ENCODE measurements around the gene ELMO3.

Gene ELMO3

DNA sequence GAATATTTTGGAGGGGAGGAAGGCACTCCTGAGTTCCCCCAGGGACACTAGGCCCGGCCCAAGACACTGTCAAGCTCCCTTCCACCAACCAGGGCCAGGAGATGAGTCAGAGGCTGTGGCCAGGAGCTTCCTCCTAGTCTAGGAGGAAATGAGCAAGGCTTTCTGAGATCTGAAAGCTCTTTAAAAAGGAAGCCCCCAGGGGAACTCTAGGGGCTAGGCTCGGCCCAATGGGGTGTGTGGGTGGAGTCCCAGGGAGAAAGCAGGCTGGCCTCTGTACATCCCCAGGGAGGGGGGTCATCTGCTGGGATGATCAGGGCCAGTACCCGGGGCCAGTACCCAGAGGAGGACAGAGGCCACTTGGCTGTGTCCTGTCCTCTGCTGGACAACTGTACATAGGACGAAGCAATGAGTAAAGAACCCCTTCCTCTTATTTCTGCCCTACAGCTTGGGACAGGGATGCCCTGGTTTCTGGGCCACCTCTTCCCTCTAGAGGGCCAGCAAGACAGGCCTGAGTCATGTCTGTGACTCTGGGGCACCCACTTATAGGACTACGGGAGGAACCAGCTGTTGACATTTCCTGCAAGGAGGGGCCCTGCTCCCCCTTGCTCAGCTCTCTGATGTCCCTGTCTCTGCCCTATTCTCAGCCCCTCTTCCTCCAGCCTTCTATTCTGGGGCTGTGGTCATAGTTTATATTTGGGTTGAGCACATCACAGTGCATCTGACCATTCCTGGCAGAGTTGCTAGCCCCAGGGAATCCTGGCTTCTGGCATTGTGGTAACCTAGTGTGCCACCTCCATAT is 45.7 kb downstream of the ELMO3 start:
- no peak for FAIRE-seq

- FAIRE-seq: no peak
These were observed 46.3 kb downstream of the ELMO3 start for GRCh38 chr16:67245186-67245585.

GRCh38 chr16:67245674-67246080 is 46.7 kb downstream of the ELMO3 start:
- FAIRE-seq: no peak

GRCh38 chr16:67246081-67246755 is 47.3 kb downstream of the ELMO3 start:
- no peak for FAIRE-seq

DNA sequence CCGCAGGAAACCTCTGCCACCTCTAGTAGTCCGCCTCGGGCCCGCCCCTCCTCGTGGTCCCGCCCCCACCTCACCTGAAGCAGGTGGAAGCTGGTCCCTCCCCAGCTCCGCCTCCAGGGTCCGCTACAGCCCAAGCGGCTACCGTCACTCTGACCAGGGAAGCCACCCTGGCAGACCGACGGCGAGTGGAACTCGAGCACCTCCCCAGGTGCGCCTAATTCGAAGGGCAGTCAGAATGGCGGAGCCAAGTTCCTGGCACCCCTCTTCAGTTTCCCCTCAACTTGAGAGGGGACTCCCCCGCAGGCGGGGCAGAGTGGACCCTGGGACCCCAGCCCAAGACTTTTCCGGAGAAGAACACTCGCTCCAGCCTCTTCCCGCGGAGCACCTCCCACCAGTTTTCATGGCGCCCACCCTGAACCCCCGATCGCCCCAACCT is 47.8 kb downstream of the ELMO3 start:
- no peak for FAIRE-seq

DNA sequence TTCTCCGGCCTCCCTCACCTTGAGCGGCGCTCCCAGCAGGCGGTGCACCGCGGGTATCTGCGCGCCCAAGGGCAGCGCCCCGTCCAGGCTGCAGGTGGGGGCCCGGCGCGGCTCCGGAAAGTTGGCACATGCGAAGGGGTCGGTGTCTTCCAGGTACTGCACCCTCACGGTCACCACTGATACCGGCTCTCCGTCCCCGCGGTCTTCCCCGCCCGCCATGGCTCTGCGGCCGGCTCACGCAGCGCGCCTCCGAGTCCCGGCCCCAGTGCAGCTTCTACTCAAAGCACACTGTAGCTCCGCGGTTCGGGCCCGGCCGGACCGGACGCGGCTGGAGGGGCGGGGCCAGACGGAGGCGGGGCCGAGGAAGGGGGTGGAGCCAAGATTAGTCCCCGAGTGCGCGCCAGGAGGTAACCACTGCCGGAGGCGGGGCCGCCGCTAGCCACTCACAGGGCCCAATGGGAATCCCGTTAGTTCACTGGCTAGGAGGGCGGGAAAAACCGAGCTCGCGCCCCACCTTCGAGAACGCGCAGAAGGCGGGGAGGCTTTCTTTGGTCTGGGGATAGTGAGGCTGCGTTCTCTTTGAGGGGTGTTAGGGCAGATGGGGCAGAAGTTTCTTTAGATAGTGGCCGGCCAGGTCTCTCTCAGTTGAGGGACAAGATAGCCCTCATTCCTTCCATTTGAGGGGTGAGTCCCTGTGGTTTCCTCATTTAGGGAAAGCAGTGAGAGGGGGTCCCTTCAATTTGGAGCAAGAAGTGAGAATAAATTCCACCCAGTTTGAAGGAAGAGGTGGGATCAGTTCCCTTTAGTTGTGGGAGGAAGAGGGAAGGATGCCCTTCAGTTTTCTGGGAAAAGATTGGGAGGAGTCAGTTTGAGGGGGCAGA is 48.5 kb downstream of the ELMO3 start, which contains the start of gene FHOD1:
FHOD1 (minus strand) TSS at position 290 of the 881 bp plus-strand sequence; CDS start at position 219, 71 bp downstream.
- FAIRE-seq: no peak

DNA sequence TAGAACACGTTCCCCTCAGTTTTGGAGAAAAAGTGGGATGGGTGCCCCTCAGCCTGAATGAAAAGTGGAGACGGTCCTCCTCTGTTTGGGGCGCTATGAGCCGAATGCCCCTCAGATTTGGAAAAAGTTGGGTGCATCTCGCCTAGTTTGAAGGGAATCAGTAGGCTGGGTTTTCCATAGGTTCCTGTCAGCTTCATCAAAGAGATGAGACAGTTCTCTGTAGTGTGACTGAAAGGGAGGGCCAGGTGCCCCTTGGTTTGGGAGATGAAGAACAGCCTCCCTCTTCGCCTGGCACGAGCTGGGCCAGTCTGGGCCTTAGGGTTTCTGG is 49.1 kb downstream of the ELMO3 start:
- FAIRE-seq: no peak

DNA sequence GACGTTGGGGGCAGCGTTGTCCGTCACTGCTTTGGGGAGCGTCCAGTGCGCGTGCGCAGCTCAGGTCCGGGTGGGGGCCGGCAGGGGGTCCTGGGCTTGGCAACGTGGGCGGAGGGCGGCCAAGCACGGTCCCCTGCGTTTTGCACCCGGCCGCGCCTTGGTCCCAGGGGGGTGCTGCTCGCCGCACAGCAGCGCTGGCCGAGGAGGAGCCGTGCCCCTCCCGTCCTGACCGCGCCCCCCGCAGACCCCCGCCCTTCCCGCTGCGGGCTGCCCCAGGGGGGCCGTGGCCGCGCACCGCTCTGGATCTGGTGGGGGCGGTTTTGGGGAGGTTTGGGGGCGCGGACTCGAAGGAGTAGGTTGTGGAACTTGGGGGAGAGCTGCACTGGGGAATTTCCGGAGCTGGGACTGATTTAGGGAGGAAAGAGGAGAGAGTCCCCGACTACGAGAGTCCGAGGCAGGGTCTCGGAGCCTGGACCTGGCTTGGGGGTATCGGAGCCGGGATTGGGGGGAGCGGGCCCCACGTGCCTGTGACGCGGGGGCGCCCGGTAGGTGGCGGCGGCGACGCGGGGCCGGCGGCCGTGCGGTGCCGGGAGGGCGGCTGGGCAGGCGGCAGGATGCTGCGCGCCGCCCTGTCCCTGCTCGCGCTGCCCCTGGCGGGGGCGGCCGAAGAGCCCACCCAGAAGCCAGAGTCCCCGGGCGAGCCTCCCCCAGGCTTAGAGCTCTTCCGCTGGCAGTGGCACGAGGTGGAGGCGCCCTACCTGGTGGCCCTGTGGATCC is 49.7 kb downstream of the ELMO3 start, which contains the start of gene SLC9A5:
SLC9A5 (plus strand) TSS at position 579 of the 777 bp plus-strand sequence; CDS start at position 615, 36 bp downstream.
- FAIRE-seq: no peak

GRCh38 chr16:67249178-67250044 is 50.5 kb downstream of the ELMO3 start:
- no peak for FAIRE-seq

DNA sequence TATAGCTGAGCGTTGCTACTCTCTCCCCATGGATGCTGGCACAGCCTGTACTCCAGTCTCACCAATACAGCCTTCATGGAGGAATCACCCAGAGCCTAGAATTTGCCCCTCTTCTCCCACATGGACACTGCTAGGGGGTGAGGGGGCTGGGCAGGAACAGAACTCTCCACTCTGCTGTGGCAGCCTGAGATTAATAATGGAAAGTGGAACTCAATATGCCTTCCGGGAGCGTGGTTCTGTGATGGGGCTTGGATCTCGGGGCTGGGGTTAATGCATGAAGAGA is 51.1 kb downstream of the ELMO3 start:
- no peak for FAIRE-seq

GRCh38 chr16:67252609-67253497 is 53.9 kb downstream of the ELMO3 start:
- no peak for FAIRE-seq
